ENCODE data around the gene UBC. TPM values are rescaled to one million over a fixed set of nuclear protein-coding genes. Genes with fewer than 3 reads are reported as not detected.

The UBC gene
- total and polyA plus RNA-seq, 9 of the 15 experiments (the other 6 are each of a cell fraction or from before 2014, with no cell fraction given), result 533 to 1,153 (median 813) TPM

DNA sequence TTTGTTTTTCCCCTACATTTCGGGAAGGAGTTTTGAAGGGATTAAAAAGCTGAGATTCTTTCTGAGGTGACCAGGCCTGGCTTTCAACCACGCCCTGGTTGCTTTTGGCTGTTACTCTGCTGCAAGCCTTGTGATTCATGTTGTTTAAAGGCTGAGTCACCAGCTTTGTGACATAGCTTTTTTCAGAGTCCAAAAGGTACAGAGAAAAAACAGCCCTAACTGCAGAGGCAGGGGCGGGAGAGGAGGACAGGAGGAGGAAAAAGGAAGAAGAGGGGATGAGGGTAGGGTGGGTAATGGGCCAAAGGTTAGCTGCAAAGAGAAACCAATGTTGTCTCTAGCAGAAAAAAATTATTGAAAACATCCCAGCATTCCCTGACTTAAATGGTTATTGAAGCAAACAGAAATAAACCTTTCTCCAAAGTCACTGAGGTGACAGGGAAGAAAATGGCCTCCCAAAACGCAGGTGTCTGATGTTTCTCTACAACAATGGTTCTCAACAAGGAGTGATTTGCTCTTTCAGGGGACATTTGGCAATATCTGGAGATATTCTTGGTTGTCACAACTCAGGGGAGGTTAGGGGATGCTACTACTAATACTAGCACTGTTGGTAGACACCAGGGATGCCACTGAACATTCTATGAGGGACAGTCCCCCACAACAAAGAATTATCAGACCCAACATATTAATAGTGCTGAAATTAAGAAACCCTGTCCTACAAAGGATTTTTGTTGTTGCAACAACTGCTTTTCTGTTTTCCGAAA lies 2.1 kb upstream of the UBC start (continued):
- no peak for TF ChIP-seq FOXA1 (IDR thresholded peaks at IDR 0.05; ENCODE audit: borderline replicate concordance)
- TF ChIP-seq FOXA3 (CRISPR knock-in tag; conservative IDR thresholded peaks at IDR 0.05 in 1 of 2, IDR thresholded peaks at IDR 0.05 in 1 of 2), result no peak; a peak in 1 of 4 replicates
- no peak for TF ChIP-seq PTTG1 (tag; IDR thresholded peaks at IDR 0.05; ENCODE audit: low read depth)
- TF ChIP-seq ZNF134 (CRISPR knock-in tag; conservative IDR thresholded peaks at IDR 0.05), result no peak
- TF ChIP-seq ZNF324 (CRISPR knock-in tag; IDR thresholded peaks at IDR 0.05), result no peak
- no peak; the same call in 1 of the 2 replicates for TF ChIP-seq SMAD4 (CRISPR knock-in tag; conservative IDR thresholded peaks at IDR 0.05)
- no peak for TF ChIP-seq PPARD (CRISPR knock-in tag; IDR thresholded peaks at IDR 0.05)
- no peak for TF ChIP-seq PHTF2 (CRISPR knock-in tag; IDR thresholded peaks at IDR 0.05)
- no peak for TF ChIP-seq ZKSCAN1 (IDR thresholded peaks at IDR 0.05; ENCODE audit: low read depth, low read length)
- TF ChIP-seq NR4A1 (CRISPR knock-in tag; IDR thresholded peaks at IDR 0.05), result no peak
- no peak for TF ChIP-seq NR4A1 (tag; IDR thresholded peaks at IDR 0.05)
- TF ChIP-seq ZBTB17 (CRISPR knock-in tag; IDR thresholded peaks at IDR 0.05), result no peak
- TF ChIP-seq ATF4 (CRISPR knock-in tag; IDR thresholded peaks at IDR 0.05), result no peak
- no peak for TF ChIP-seq ZFP91 (CRISPR knock-in tag; IDR thresholded peaks at IDR 0.05)
- no peak for TF ChIP-seq ZBTB34 (CRISPR knock-in tag; IDR thresholded peaks at IDR 0.05)
- no peak for TF ChIP-seq NCOA1 (IDR thresholded peaks at IDR 0.05; ENCODE audit: low read depth)
- no peak for TF ChIP-seq RBBP5 (IDR thresholded peaks at IDR 0.05; ENCODE audit: borderline replicate concordance, insufficient read depth, low read length, poor library complexity, severe bottlenecking)
- no peak for TF ChIP-seq CLOCK (CRISPR knock-in tag; IDR thresholded peaks at IDR 0.05; ENCODE audit: borderline replicate concordance)
- TF ChIP-seq DMBX1 (CRISPR knock-in tag; IDR thresholded peaks at IDR 0.05; ENCODE audit: borderline replicate concordance), result no peak
- no peak for TF ChIP-seq MYNN (IDR thresholded peaks at IDR 0.05)
- TF ChIP-seq MYNN (CRISPR knock-in tag; IDR thresholded peaks at IDR 0.05), result no peak
- TF ChIP-seq ETV5 (CRISPR knock-in tag; IDR thresholded peaks at IDR 0.05; ENCODE audit: low read depth), result no peak
- TF ChIP-seq TAF15 (IDR thresholded peaks at IDR 0.05; ENCODE audit: low read depth, low read length), result no peak
- TF ChIP-seq ZC3H8 (IDR thresholded peaks at IDR 0.05), result no peak

Data from K562 (cell line).